AG09309 (cell line): ENCODE results near the gene KCNJ2.

Experiments used
- DNase-seq: peaks from one replicate; pipeline ENCODE4 v3.0.0-alpha.2; 2010; ENCODE audit warnings: low read depth
- H3K4me3 ChIP-seq: 2 replicates; pipeline ENCODE4 v1.5.1; 2011; ENCODE audit warnings: mild to moderate bottlenecking, low read depth, low read length, moderate library complexity; ENCODE audit not compliant: control insufficient read depth
- TF ChIP-seq, protein P1 (sequence below): IDR thresholded peaks from 2 replicates; pipeline ENCODE4 v1.5.1; 2011; ENCODE audit warnings: mild to moderate bottlenecking, low read depth, low read length, inconsistent platforms; ENCODE audit not compliant: insufficient read depth, control insufficient read depth; ENCODE audit errors: missing control alignments

The KCNJ2 gene

DNA sequence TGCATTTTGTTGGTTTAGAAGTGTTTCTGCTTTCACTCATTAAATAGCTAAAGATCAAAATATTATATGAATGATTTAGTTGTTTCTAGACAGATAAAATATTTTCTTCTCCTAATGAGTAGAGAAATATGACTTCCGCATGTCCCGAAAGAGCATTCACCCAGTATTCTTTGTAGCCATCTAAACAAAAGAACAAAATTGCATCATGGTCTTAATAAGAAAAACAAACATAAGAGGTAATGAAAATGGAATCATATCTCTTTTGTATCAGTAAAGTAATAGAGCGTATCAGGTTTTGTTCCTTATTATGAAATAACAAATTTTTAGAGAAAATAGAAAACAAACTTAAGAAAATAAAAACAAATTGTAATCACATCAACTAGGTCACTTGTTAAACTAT is 16.1 kb upstream of the KCNJ2 start:
- H3K4me3 ChIP-seq, result no peak overlapping the region
- TF ChIP-seq, protein P1, sequence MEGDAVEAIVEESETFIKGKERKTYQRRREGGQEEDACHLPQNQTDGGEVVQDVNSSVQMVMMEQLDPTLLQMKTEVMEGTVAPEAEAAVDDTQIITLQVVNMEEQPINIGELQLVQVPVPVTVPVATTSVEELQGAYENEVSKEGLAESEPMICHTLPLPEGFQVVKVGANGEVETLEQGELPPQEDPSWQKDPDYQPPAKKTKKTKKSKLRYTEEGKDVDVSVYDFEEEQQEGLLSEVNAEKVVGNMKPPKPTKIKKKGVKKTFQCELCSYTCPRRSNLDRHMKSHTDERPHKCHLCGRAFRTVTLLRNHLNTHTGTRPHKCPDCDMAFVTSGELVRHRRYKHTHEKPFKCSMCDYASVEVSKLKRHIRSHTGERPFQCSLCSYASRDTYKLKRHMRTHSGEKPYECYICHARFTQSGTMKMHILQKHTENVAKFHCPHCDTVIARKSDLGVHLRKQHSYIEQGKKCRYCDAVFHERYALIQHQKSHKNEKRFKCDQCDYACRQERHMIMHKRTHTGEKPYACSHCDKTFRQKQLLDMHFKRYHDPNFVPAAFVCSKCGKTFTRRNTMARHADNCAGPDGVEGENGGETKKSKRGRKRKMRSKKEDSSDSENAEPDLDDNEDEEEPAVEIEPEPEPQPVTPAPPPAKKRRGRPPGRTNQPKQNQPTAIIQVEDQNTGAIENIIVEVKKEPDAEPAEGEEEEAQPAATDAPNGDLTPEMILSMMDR, result no peak
- DNase-seq, result no peak

DNA sequence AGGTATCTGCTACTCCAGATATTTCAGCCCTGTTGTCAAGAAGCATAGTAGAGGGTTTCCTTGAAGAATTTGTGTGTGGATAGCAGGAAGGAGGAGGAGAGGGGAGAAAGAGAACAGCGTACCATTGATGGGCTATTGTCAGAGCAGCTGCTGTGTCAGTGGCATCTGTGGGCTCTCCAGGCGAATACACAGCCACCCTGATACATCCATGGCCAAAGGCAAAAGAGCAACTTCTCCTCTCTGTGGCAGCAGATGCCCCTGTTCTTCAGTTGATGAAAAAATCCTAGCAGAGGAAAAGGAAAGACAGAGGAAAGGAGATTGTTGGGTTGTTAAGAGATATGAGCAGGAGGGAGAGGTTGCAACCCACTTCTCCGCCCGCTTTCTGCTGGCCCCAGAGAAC is 12.2 kb upstream of the KCNJ2 start:
- TF ChIP-seq, protein P1, result no peak
- no peak for DNase-seq
- no peak overlapping the region for H3K4me3 ChIP-seq

DNA sequence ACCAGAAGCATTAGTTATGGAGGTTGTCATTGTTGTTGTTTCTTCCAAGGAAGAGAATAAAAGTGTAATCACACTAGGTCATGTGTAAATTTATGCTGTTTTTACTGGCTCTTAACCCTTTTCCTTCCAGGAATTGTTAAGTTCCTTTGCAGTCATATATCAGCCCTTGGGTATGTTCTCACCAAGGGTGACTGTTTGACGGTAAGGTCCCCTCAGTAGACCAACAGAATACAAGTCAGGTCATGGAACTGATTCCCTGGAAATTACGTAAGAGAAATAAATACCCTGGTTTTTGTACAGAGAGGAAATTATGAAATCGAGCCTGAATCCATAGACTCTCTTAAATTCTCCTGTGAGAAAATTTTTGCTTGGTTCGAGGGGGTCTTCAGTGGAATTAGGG is 11.2 kb upstream of the KCNJ2 start:
- no peak for DNase-seq
- TF ChIP-seq, protein P1, result no peak
- H3K4me3 ChIP-seq, result no peak overlapping the region

DNA sequence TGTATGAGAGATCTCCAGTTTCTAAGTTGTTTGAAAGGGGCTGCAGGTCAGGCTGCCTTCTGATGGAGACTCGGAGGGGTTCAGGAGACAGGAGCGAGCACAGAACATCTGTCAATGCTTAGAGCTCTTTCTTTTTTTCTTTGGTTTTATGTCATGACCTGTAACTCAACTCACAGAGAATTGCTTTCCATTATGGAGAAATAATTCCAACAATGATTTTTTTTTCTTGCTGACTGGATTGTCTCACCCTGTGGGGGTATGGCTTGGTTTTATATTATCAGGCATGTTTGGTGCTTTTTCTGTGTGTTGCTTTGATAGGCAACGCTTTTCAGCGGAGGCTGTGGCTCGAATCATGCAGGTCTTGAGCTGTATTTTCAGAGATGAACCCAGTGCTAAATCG is 10.7 kb upstream of the KCNJ2 start:
- TF ChIP-seq, protein P1, result no peak
- no peak for DNase-seq

DNA sequence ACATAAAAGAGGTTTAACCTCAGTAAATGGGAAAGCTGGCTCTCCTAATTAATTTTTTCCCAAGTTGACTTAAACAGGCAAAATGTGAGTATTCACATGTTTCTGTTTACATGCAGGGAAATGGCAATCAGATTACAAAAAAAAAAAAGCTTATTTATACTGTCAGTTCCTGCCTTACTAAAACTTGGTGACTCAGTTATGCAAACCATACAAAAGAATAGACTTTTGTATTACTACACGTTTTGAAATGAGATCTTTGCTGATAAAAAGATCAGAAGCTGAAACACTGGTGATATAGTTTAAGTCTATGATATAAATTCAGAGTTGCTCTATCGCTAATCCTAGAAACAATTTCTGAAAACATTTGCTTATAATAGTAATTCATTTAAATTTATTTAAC is 9.4 kb upstream of the KCNJ2 start:
- TF ChIP-seq, protein P1, result no peak
- no peak for DNase-seq
- H3K4me3 ChIP-seq, result no peak overlapping the region

More for the DNA sequence above, 10.7 kb upstream of the KCNJ2 start:
- H3K4me3 ChIP-seq, result no peak overlapping the region

DNA sequence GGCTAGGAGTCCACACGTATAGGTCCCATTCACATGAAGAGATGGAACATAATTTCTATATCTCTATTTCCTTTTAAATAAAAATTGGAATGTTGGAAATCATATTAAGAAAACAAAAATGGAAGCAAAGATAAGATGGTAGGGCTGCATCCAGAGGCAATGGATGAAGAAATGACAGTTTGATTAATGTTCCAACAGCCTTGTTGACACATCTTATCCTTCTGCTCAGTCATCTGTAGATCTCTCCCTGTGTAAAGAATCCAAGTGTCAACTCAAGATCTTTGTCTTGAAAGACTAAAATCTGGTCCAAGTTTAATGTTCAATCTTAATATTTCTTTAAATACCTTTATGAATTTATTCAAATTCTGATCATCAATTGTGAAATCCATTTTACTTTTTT is 7.8 kb upstream of the KCNJ2 start:
- TF ChIP-seq, protein P1, result no peak
- no peak for DNase-seq
- H3K4me3 ChIP-seq, result no peak overlapping the region

DNA sequence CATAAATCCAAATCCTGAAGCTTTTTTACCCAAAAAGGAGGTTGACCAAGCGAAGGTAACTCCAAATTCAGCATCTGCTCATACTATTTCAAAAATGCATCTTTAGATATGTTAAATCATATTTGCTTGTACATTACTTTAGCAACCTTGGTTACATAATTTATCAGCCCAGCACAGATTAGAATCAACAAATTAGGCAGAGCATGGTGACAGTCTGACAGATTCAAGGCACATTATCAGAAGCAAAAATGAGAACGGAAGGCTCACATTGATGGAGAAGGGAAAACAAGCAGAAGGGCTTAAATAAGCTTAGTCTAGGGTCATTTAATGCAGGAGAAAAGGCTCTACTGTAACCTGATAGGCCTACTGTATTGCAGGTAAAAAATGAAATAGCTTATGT is 3.9 kb upstream of the KCNJ2 start:
- TF ChIP-seq, protein P1, result no peak
- no peak for DNase-seq
- no peak overlapping the region for H3K4me3 ChIP-seq
